HG03571 (cell line): ENCODE measurements around the gene AOPEP.
"Not testable (repeated sequence)": the region's sequence is repeated elsewhere in the genome, so short reads cannot be mapped to it uniquely, and the experiment has no call there.

ENCODE experiments used
- ATAC-seq: cut with Tn5 transposase; IDR thresholded peaks from one replicate; pipeline ENCODE4 v1.9.1; 2021; ENCODE audit not compliant: unreplicated experiment

AOPEP gene

DNA sequence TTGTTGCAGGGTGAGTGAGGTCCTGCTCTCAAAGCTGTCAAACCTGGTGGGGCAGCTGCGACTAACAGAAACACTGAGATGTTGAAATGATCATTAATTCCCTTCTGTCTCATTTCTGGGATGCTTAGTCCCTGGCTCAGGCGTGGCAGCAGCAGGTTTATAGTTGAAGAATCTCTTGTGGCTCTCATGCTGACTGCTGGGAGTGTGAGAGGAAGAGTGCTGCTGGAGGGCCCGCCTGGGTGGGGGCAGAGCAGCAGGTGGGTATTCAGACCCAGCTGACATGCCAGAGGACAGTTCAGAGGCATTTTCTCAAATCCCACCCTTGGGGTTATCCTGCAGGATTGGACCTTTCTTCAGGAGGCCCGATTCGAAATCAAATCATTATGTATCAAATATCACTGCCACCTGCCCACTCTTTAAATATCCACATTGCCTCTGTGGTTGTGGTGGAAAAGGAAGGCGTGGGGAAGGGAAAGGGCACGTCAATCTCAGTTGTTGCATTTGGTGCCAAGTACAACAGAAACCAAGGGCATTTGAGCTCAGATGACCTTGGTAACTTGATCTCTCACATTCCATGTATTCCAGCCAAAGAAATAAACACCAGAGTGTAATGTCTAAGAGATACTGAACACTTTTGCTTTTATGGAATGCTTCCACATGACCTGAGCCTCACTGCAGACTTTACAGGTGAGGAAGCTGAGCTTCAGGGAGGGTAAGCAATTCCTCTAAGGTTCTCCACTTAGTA, 224.3 kb downstream of the AOPEP start:
- no peak for ATAC-seq

DNA sequence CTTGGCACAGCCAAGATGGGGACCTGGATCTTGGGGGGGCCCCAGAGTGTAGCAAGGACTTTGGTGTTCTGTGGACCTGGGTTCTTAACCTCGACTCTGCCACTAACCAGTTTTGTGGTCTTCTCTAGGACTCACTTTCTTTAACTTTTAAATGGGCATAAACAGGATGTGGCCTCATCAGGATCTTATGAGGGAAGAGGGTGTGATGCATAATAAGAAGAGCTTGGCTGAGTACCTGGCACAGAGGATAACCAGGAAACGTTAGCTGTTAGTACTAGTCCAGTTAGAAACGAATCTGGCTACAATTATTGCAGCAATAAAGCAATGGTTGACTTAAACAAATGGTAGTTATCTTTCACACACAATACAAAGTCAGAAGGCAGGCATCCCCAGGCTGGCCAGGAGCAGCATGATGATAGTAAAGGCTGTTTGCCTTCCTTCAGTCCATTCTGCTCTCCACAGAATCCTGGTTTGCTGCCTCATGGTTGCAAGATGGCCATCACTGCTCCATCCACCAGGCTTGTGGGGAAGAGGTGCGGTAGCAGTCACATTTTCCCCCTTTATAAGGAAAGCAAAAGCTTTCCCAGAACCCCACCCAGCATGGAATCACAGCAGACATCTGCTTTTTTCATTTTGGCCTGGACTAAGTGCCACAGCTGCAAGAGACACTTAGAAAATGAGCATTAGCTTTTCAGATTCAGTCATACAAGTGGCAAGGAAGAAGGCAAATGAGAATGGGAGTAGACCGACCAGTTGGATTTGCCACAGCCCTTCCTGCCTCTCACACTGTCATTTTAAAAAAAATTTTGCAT, 225.0 kb downstream of the AOPEP start:
- no peak for ATAC-seq

DNA sequence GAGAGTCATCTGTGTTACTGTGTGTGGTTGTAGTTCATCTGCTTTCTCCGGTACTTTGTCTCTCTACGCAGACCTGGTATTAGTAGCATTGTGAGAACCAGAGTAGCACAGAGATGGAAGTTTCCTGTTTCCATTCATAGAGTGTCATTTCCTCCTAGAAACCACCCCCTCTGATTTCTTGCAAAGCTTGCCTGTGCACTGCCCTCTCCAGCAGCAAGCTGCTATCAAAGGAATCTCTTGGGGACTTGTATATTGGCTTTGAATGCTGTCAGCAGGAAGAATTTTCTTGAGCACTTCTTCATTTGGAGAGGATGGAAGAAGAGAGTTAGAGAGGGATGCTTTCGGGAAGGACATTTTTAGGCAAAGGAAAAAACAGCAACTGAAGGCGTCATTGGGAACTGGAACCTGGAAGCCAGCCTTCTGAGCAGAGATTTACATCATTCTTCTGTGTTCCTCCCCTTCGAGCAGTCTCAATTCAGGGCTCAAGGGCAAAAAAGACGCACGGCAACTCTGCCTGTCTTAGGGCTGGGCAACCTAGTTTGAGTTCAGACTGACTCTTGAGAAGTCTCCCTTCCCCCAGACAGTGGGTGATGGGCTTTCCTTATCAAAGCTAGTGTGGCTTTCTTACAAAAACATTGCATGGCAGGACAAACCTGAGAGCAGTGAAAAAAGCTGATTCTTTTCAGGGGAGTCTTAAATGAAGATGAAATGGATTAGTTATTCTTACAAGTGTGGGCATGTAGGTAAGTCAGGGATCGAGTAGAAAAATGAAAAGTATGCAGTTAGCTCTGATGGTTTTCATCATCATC, 226.3 kb downstream of the AOPEP start:
- no peak for ATAC-seq

DNA sequence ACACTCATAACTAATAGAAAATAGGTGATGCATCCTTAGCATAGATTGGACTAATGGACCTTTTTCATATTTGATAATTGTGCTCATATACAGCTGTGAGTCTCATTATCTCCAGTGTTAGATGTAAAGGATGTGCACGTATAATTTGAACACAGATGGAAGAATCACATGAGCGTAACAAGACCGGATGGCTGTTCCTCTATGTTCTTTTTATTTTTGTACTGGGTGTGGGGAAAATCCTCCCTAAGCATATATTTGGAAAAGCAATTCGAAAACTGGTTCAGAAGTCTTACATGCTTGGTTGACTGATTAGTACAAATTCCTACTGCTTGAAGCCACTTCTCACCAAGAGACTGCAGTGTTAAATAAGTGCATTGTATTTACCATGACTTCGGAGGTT, 230.2 kb downstream of the AOPEP start:
- ATAC-seq: no peak

DNA sequence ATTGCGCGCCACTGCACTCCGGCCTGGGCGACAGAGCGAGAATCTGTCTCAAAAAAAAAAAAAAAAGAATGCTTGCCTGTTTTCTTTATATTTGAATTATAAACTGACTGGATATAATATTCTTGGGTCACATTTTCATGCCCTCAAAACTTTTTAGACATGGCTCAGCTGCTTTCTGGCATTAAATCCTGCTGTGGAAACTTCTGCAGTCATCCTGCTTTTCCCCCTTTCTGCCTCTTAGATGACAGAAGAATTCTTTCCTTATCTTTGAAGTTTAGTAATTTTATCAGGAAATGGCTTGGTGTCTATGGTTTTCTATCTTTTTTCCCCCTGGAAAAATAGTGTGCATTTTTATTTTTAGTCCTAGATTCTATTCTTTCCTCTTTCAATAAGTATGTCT, 234.5 kb downstream of the AOPEP start:
- ATAC-seq: no peak

DNA sequence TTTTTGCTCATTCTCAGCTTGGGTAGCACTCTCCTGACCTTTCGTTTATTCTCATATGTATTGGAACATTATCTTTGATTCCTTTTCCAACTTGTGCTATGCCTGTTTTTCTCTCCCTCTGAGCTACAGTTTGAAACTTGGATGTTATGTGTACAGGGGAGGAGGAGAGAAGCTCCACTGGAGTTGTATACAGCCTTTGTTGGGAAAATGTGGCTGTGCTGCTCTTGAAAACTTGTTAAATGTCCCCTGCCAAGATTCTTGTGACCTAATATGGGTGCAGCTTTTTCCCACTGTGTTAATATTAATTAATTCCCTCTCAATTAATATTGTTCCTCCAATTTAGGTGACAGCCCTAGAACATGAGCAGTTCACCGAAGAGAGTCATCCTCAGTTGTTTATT, 235.4 kb downstream of the AOPEP start:
- ATAC-seq: no peak

DNA sequence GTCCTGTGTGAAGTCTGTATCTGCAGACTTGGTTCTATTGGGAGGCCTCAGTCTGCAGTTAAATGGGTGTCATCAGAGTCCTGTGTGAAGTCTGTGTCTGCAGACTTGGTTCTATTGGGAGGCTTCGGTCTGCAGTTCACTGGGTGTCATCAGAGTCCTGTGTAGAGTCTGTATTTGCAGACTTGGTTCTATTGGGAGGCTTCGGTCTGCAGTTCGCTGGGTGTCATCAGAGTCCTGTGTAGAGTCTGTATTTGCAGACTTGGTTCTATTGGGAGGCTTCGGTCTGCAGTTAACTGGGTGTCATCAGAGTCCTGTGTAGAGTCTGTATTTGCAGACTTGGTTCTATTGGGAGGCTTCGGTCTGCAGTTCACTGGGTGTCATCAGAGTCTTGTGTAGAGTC, 239.1 kb downstream of the AOPEP start:
- not testable (repeated sequence) for ATAC-seq

DNA sequence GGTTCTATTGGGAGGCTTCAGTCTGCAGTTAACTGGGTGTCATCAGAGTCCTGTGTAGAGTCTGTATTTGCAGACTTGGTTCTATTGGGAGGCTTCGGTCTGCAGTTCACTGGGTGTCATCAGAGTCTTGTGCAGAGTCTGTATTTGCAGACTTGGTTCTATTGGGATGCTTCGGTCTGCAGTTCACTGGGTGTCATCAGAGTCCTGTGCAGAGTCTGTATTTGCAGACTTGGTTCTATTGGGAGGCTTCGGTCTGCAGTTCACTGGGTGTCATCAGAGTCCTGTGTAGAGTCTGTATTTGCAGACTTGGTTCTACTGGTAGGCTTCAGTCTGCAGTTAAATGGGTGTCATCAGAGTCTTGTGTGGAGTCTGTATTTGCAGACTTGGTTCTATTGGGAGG, 239.5 kb downstream of the AOPEP start:
- ATAC-seq: not testable (repeated sequence)

DNA sequence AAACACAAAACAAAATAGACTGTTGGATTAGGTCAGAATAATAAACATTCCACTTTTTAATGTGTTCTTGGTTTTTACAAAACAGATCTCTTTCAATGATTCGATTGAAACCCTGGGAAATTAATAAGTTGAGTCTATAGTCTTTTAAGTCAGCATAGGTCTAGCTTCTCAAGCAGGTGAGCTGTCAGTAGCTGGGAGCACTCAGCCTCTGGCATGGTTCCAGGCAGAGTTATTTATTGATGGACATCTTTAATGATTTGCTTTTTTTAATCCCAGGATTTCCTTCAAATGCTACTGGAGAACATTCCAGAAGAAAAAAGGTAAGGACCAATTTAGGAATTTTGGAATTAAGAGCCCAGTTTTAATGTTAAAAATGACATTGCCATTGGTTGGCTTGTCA, 241.0 kb downstream of the AOPEP start:
- no peak for ATAC-seq

DNA sequence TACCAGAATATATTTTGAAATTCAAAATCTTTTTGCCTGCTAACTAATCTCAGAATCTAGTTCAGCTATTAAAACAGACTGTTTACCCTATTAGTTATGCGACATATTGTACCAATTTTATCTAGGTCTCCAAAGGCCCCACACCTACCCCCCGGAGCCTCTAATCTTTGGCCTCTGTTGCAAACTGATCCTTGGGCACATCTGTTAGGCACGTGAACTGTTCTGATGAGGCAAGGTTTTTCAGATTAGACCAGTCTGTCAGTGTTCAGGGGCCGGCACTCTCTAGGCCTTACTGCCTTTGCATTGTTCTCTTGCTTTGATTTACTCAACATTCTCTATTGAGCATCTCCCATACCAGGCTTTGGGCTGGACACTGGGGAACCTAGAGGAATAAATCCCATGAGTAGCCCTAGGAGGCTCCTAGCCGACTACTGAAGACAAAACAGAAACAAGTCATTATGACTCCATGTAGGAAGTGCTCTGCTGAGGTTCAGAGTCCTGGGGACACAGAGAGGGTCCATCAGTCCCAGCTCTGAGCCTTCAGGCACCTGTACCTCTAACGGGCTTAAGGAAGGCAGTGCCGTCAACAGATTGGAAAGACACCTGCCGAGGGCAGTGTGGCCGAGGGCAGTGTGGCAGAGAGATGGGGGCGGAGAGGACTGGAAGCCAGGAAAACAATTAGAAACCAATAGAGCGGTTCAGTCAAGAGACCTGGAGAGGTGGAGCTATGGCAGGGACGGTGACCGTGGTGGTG, 245.1 kb downstream of the AOPEP start:
- ATAC-seq: no peak

DNA sequence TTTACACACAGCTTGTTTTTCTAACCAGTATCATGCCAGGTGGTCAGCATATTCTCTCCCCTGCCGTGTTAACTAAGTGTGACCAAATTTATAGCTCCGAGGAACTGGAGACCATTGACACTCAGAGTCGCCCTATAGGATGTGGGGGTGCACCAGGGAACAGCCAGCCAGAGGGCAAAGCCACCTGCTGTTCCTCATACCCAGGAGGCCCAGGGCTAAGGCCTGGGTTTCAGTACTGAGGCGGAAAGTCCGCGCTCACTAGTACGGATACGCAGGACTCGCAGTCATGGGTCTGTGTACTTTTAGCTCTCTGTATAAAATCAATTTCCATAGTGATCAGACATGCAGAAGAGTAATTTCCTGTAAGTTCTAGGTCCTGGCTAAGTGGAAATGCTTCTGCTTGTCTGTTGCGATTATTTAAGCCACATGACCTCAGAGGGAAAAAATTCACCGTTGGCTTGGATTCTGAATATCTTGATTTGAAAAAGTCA, 247.0 kb downstream of the AOPEP start:
- ATAC-seq: no peak

DNA sequence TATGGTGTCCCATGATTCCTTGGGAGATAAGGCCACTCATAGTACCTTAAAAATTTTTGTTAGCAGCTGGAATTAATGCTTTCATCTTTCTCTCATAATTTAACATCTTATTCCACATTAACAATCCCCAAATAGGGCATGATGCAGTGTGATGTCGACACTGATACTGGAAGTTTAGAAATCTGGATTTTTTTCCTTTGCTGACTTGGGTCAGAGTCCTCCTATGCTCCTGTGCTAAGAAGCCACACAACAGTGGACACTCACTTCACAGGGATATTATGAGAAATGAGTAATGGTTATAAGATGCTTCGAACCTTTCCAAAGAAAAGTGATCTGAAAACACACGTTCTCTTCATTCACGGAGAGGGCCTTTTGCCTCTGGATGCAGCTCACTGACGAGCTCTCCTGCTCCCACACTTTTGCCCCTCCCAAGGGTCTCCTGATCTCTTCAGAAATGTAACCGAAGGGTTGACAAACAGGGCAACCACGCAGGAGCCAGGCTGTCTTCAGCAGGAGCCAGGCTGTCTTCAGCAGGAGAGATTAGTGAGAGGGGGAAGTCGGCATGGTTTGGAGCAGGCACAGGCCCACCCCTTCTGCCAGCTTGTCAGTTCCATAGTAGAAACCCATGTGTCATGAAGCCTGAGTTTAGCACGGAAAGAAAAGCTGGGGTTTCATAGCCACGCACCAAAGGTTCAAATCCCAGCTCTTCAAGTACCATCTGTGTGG, 247.8 kb downstream of the AOPEP start:
- ATAC-seq: no peak

DNA sequence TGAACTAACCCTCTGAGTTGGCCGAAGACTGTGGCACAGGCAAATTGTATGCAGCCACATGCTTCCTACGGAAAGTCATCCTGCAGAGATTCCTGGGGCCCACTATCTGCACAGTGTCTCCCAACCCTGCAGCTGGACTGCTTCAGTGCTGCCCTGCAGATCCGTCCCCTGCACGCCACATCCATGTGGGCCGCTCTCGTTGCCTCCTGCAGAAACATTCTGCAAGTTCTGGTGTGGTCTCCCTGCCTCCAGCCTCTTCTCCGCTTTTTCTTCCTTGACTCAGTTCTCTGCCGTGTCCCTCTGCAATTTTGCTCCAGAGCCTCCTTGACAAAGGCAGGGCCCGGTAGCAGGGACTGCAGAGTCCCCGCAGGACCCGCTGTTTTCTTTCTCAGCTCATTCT, 249.0 kb downstream of the AOPEP start:
- no peak for ATAC-seq

DNA sequence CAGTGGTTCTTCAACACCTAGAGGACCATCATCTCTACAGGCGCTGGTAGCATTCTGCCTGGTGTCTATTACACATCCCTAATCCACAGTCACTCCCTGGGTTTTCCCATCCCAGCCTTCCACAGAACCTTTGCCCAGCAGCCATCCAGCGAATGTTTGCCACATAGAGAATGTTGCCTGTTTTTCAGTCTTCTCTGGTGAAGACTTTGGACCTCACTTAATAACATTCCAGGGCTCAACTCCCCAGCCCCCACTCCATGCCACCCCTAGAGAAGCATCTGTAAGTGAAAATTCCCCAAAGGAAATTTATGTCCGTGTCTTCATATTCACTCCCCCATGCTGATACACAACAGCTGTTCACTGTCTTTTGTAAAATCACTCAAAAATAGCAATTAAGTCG, 249.6 kb downstream of the AOPEP start:
- no peak for ATAC-seq

DNA sequence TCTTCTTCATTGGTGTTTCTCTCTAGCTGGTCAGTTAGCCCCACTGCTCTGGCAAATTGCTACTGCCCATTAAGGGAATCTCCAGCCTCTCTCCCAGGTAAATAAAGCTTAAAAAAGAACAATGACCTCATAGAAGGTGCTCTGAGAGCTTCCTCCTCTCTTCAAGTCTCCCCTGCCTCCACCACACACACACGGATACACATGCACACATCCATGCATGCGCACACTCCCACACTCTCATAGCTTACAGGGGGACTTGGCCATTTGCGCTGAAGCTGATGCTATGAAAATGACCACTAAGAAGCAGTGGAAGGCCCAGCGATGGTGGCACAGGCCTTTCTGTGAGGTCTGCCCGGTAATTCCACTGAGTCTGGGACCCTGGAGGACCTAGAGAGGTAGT, 250.9 kb downstream of the AOPEP start:
- no peak for ATAC-seq

DNA sequence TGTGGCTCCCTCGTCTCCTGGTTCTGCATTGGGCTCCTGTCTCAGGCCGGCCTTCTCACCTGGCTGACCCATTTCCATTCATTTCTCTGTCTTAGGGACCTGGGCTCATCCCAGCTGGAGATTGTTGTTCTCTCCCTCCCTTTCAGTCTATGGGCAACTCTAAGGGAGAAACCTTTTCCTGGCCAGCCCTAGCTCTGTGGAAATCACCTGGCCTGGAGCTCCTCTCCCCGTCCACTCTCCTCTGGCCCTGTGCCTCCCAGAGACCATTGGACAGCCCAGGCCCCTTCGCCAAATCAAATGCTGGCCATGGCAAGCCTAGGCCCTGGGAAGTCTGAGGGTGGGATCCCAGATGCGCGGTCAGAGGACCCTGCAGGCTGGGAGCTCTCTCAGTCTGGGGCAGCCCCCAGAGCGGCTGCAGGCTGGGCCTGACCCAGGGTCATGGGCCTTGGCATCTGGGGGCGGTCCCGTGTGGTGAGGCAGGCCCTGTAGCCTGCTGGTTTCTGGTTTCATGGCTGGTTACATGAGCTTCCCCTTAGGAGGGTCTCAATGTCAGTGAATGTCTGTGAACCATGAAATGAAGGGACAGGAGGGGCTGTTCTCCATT, 253.5 kb downstream of the AOPEP start:
- no peak for ATAC-seq

DNA sequence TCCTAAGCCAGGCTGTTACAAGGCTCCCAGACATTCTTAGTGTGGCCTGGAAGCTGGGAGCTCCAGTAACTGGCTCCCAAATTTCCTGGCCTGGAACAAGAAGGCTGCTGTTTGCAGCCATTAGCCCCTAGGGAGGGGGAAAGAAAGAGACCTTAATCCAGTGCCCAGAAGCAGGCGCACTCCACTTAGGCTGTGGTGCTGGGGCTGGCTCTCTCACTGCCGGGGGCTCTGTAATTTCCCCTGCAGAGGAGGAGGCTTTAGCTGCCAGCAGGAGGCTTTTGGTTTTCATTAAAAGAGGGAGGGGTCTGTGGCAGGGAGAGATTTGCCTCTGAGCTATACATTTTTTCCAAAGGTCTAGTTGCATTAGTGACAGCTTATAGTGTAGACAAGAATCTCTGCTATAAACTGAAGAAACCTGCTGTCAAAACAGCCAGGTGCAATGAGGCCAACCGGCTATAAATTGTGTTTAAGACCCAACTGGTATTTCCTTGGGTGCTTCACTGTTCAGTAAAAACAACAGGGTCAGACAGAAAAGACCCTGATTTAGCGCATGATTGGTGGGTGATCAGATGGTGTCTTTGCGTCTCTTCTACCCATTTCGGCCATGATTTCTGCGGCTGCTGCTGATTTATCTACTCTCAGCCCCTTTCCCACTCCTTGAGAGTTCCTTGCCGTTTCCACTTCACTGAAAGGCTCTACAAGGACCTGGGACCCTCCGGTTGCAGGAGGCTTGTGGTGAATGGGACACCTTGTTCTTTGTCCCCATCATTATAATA, 254.6 kb downstream of the AOPEP start:
- ATAC-seq: no peak

DNA sequence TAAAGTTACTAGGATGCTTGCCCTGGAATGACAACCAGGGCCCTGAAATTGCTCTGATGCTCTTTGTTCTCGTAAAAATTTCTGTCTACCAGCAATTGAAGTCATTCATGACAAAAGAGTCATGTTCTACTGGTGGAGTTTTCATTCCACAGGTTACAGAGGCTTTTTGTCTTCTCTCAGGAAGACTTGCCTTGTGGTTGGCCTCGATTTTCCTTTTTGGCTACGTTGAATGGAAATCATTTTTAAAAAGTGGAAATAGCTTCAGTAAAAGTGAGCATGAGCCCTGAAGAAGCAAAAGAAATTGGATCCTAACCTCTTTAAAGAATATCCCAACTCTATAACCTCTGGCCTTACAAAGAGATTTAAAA, 255.2 kb downstream of the AOPEP start:
- ATAC-seq: no peak

DNA sequence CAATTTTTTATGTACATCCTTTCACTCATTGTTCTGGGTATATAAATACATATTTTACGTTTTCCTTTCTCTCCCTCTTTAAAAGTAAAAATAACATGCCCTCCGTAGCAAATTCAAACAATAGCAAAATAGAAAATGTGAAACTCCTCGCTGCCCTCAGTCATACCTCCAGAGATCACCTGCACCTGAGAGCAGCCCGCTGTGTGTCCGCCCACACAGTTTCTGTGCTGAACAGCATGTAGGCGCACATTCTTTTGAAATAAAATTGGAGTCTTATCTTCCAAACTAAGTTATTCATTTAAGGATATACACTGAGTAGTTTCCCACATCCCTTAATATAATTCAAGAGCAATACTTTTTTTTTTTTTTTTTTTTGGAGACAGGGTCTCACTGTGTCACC, 255.7 kb downstream of the AOPEP start:
- ATAC-seq: no peak
